ENCODE measurements around the gene ATRNL1.

The ATRNL1 gene

GRCh38 chr10:115951242-115951641 lies 858.1 kb downstream of the ATRNL1 start:
- no peak for DNase-seq (ENCODE audit: low read depth in 2 of 2)

GRCh38 chr10:115953281-115953680 lies 860.1 kb downstream of the ATRNL1 start:
- DNase-seq (ENCODE audit: low read depth in 2 of 2): no peak

- no peak for DNase-seq (ENCODE audit: low read depth in 2 of 2)
These were observed 860.8 kb downstream of the ATRNL1 start for GRCh38 chr10:115953968-115954367.

GRCh38 chr10:115956225-115957011 lies 863.3 kb downstream of the ATRNL1 start:
- no peak for DNase-seq (ENCODE audit: low read depth in 2 of 2)

- DNase-seq (ENCODE audit: low read depth in 2 of 2): no peak
These were observed 863.8 kb downstream of the ATRNL1 start for GRCh38 chr10:115957012-115957399.

- DNase-seq (ENCODE audit: low read depth in 2 of 2): no peak
These were observed 864.7 kb downstream of the ATRNL1 start for GRCh38 chr10:115957786-115958442.

- no peak for DNase-seq (ENCODE audit: low read depth in 2 of 2)
These were observed 870.7 kb downstream of the ATRNL1 start for GRCh38 chr10:115963848-115964247.

GRCh38 chr10:115964827-115965226 lies 871.7 kb downstream of the ATRNL1 start:
- no peak for DNase-seq (ENCODE audit: low read depth in 2 of 2)

- no peak for DNase-seq (ENCODE audit: low read depth in 2 of 2)
These were observed 872.2 kb downstream of the ATRNL1 start for GRCh38 chr10:115965376-115965775.

- DNase-seq (ENCODE audit: low read depth in 2 of 2): no peak
These were observed 875.1 kb downstream of the ATRNL1 start for GRCh38 chr10:115968236-115968635.

GRCh38 chr10:115969591-115969990 lies 876.4 kb downstream of the ATRNL1 start:
- no peak for DNase-seq (ENCODE audit: low read depth in 2 of 2)

- no peak for DNase-seq (ENCODE audit: low read depth in 2 of 2)
These were observed 878.8 kb downstream of the ATRNL1 start for GRCh38 chr10:115971921-115972320.

- no peak for DNase-seq (ENCODE audit: low read depth in 2 of 2)
These were observed 879.3 kb downstream of the ATRNL1 start for GRCh38 chr10:115972426-115972825.

- DNase-seq (ENCODE audit: low read depth in 2 of 2): no peak
These were observed 881.2 kb downstream of the ATRNL1 start for GRCh38 chr10:115974351-115974750.

- DNase-seq (ENCODE audit: low read depth in 2 of 2): no peak
These were observed 881.8 kb downstream of the ATRNL1 start for GRCh38 chr10:115974816-115975430.

GRCh38 chr10:115975506-115975905 lies 882.3 kb downstream of the ATRNL1 start:
- no peak for DNase-seq (ENCODE audit: low read depth in 2 of 2)

- DNase-seq (ENCODE audit: low read depth in 2 of 2): no peak
These were observed 883.2 kb downstream of the ATRNL1 start for GRCh38 chr10:115976342-115976741.

GRCh38 chr10:115977855-115978254 lies 884.7 kb downstream of the ATRNL1 start:
- no peak for DNase-seq (ENCODE audit: low read depth in 2 of 2)

- DNase-seq (ENCODE audit: low read depth in 2 of 2): no peak
These were observed 886.4 kb downstream of the ATRNL1 start for GRCh38 chr10:115979576-115979975.

- DNase-seq (ENCODE audit: low read depth in 2 of 2): no peak
These were observed 887.3 kb downstream of the ATRNL1 start for GRCh38 chr10:115980470-115980869.

- no peak for DNase-seq (ENCODE audit: low read depth in 2 of 2)
These were observed 887.9 kb downstream of the ATRNL1 start for GRCh38 chr10:115981081-115981480.

- DNase-seq (ENCODE audit: low read depth in 2 of 2): no peak
These were observed 888.9 kb downstream of the ATRNL1 start for GRCh38 chr10:115982076-115982475.

GRCh38 chr10:115982526-115982925 lies 889.4 kb downstream of the ATRNL1 start:
- DNase-seq (ENCODE audit: low read depth in 2 of 2): no peak

Measured in stimulated activated CD4-positive, alpha-beta T cell treated with anti-CD3 and anti-CD28 coated beads, Interleukin-4, amount 100 ng/mL, for 48 hours (primary cell).